GM18858 (cell line): Measurements from ENCODE around the gene MCTP1.

Source experiments
- ATAC-seq: cut with Tn5 transposase; IDR thresholded peaks from one replicate; pipeline ENCODE4 v1.9.1; 2021; ENCODE audit not compliant: unreplicated experiment

Gene MCTP1

DNA sequence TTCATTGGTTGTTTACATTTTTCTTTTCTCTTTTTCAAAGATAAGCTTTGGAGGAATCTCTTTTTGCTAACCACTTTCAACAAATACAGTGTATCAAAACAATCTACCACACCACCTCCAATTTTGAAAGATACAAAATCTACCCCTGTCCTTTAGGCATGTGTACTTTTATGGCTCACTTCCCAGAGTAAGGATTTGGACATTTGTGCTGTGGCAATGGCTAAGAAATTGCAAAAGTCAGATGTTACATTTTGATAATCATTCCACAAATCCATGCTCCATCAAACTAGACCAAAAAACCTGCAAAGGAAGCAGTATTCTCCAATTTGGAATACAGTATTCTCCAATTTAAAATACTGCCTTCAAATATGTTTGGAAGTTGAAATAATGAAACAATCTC lies 204.9 kb downstream of the MCTP1 start:
- no peak for ATAC-seq

DNA sequence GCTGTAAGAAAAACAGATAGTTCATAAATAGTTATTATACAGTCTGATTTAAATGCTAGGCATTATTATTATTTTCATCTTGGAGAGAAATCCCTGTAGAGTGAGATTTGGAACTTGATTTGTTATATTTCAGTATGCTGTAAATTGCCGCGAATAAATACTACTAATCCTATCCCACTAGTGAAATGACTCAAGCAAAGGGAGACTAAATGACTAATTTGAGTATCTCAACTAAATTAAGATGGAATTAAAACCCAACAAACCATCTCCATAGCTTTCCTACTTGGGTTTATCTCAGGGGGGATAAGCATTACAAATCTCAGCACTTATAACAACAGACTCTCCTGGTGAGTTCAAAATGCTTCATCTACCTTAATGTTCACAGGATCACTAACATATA lies 206.0 kb downstream of the MCTP1 start:
- ATAC-seq: no peak

DNA sequence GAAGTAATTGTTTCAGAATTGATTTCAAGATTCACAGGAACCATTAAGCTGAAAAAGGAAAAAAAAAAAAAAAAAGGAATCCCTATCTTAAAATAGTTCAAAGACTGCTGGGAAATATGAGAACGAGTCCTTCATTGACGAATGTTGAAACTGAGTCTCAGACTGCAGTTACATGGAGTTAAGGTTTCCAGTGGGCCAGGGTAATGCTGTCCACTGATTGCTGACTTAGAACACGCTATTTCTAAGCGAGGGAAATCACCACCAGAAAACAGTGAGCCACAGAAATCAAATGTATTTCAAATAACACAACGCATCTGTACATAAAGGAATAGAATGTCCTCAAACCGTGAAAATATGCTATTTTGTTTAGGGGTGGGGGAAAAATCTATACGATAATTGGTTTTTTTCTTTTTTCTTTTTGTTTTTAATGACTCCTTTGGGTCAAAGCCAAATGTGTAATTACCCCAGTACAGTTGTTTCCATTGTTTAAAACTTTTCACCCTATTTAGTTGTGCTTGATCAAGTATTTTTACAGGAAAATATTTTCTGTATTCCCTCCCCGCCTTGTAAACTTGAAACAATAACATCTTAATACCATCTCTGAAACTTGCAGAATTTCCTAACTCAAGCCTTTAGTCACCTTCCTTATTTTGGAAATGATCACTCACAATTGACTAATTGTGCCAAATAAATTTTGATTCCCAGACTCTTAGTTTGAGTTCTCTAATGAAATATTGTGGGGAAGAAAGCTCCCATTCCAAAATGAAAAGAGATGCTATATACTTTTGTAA lies 208.3 kb downstream of the MCTP1 start:
- ATAC-seq: no peak

DNA sequence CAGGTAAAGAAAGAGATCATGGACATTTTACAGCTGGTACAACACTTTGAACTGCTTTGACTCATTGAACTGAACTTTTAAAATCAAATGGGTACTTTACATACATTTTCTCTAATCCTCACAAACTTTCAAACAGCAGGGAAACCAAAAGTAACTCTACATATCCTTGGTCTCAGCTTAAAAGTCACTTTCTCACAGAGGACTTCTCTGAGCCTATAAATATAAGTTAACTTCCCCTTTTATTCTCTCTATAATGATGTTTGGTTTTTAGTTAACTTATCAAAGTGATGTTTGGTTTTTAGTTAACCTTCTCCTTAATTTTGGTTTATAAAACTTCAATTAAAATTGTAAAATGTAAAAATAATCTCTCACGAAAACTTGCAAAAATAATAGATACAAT lies 209.8 kb downstream of the MCTP1 start:
- ATAC-seq: no peak

DNA sequence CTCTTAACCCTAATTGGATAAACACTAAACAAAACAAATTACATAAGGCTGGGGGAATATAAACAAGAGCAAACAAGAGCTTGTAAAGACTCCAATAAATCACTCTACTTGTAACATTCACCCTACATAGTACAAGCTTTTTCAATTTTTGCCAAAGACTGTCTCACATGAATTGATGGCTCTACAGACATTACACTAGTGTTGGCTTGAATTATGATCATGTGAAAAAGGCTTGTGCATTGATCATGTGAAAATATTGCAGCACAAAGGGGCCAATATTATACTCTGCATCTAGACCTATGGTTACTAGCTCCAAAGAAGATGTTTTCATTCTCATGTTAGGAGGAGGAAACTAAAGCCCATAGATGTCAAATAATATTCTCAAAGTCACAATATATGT lies 212.6 kb downstream of the MCTP1 start:
- ATAC-seq: no peak

DNA sequence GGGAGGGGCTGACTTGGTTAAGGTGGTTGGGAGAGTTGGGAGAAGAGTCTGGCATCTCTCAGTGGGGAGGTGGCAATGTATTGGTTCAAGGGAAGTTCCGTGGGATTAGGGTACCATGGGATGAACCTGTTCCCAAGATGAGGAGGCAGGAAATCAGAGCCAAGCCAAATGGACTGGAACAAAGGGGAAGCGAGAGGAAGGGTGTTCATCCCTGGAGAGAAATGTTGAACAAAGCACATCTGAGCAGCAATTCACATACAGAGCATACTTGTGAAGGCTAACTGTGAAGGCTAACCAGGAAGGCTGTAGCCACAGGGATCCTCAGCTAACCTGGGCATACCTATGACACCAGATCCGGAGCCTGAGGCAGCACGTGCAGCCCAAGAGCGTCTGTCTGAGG lies 214.0 kb downstream of the MCTP1 start:
- ATAC-seq: no peak

DNA sequence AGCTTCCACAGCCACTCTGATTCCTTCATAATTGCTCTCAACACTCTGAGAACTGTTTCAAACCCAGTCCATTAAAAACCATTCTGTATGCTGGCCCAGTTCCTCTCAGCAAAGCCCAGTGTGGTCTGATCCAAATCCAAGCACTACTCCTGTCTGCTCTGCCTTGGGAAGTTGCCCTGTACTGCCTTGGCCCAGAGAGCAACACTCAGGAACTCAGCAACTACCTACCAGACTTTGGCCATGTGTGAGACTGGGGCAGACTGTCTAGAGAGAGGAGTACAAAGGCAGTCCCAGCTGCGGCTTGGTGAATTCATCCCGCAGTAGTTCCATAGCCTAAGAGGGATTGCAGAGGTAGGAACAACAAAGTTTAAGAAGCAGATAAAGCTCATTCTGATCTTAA lies 214.4 kb downstream of the MCTP1 start:
- ATAC-seq: no peak

DNA sequence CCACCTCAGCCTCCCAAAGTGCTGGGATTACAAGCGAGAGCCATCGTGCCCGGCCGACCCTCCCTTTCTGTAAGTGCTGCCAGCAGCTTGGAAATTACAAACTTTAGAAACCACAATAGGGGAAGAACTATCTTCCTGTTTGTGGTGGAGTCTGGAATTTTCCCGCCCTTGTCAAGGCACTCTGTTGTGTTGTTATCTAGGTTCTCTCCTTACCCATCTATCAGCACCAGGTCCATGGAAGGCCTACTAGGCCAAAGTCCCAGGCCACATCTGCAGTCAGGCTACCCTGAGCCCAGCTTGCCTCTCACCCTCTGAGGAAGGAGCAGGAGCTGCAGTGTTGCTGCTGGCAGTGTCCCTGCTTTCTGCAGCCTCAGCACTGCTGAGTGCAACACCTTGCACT lies 214.9 kb downstream of the MCTP1 start:
- ATAC-seq: no peak

DNA sequence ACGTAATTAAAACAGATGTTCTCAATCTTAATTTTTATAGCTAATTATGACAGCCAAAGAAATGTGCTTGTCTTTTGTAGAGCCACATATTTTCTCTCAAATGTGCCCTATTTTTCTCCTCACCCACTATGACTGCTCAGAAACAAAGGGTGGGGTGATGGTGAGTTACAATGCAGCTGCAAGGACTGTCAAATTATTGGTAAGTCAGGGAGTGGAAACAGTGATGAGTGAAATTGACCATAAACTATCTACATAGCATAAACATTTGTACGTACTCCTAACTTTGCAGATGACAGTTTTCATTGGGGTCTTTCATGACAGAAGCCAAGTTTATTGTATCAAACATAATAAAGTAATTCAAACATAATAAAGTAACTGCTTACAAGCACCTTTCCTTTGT lies 215.9 kb downstream of the MCTP1 start:
- no peak for ATAC-seq

DNA sequence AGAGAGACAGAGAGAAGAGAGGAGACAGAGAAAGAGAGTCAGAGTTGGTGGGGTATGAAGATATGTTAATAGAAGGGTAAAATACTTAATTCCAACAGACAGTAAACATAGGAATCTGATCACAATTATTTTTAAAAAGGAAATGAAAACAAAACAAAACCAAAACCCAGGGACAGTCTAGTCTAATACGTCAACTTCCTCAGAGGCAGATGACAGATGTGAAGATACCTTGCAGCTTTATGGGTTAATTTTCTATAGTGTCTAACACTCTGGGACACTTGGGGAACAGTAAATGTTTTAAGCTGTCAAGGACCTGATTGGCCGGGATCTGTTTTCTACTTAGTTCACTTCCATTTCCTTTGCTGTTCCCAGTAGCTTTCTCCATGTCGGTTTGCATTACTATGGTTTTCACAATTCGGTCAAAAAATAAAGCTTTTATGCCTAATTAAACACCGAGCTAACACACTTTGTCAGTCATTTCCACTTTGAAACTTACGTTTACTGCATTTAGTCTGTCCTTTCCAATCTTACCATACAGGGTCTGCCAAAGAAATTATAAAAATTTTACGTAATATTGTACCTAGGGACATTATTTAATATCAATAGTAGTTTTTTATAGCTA lies 216.5 kb downstream of the MCTP1 start:
- no peak for ATAC-seq

DNA sequence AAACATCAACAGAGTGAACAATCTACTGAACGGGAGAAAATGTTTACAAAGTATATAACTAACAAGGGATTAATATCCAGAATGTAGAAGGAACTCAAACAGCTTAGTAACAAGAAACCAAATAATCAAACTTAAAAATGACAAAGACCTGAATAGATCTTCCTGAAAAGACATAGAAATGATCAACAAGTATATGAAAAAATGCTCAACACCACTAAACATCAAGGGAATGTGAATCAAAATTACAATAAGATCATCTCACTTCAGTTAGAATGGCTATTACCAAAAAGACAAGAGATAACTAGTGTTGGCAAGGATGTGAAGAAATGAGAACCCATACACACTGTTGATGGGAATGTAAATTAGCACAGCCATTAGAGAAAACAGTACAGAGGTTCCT lies 218.8 kb downstream of the MCTP1 start:
- no peak for ATAC-seq

DNA sequence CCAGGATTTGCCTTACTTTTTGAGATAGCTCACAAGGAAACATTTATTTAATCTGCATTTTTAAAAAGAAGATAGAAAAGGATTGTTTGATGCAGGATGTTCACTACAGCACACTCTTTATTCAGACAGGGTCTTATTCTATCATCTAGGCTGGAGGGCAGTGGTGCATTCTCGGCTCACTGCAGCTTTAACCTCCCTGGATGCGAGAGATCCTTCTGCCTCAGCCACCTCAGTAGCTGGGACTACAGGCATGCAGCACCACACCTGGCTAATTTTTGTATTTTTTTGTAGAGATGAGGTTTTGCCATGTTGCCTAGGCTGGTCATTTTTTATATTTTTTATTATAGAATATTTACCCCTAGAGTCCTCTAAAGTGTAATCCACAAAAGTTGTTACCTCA lies 221.4 kb downstream of the MCTP1 start:
- no peak for ATAC-seq

DNA sequence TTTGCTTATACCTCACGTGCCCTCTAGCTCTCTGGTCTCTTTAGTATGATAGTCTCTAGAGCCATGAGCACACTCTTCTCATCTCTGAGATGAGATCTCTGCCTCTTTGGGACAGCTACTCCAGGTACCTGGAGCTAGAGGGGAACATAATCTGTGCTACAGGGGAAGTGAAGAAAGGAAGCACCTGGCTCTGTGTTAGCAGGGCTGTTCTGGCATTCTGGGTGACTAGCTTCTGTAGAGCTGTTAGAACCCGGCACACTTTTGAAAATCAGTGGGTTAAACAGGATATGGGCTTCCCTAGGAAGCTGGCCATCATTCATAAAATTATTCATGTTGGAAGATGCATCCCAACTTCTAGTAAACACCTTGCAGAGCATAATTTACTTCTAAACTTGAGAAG lies 224.8 kb downstream of the MCTP1 start:
- no peak for ATAC-seq

DNA sequence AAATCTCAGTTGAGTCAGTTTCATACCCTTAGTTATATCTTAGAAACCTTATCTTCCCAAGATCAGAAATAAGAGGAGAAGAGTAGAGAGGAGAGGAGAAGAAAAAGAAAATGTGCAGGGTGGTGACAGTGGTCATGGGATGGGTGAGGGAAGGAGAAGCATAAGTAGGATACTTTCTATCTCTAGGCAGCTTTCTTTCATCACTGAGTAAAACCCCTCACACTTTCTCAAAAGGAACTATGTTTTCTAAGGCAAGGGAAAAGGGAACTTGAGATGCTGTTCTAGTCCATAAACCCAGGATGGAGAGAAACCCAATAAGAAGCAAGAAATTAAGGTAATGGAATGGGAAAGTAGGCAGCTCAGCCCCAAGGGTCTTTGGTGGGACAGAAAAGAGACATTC lies 225.3 kb downstream of the MCTP1 start:
- ATAC-seq: no peak

DNA sequence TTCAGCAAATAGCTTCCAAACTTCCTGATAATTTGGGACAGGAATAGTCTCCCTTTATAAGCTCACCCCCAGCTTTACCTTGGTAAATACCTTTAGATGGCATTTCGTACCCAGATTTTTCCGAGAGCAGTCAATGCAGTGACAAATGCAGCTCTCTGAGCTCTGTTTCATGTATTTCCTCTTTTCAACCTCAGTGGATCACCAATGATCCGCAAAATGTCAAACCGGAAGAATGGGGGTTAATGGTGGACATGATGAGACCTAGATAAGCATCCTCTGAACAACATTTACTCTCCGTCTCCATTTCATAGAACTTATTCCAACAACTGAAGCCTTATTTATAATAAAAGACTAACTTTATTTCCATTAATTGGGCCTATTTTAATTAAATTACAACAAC lies 227.3 kb downstream of the MCTP1 start:
- no peak for ATAC-seq

DNA sequence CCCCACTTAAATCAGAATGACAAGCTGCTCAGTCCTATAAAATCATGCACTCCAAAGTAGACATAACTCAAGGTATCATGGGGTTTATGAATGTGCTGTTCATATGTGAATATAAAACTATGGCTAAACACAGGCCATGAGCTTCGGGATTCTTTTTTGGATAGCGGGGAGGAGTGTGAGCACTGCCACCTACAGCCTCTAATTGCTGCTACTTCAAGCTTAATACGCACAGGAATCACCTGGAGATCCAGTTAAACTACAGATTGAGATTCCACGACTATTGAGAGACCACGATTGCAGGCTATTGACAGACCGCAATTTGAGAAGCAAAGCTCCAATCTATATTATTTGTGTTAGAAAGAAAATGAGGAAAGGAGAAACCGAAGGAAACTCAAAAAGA lies 231.6 kb downstream of the MCTP1 start:
- ATAC-seq: no peak

DNA sequence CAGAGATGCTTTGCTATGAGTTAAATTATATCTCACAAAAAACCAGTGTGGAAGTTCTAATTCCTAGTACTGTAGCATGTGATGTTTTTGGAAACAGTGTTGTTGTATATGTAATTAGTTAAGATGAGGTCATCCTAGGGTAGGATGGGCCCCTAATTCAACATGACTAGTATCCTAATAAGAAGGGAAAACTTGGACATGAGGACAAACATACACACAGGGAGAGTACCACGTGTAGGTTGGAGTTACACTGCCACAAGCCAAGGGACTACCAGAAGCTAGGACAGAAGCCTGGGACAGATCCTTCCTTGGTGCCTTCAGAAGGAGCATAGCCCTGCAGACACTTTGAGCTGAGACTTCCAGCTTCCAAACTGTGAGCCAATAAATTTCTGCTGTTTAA lies 234.2 kb downstream of the MCTP1 start:
- ATAC-seq: no peak

DNA sequence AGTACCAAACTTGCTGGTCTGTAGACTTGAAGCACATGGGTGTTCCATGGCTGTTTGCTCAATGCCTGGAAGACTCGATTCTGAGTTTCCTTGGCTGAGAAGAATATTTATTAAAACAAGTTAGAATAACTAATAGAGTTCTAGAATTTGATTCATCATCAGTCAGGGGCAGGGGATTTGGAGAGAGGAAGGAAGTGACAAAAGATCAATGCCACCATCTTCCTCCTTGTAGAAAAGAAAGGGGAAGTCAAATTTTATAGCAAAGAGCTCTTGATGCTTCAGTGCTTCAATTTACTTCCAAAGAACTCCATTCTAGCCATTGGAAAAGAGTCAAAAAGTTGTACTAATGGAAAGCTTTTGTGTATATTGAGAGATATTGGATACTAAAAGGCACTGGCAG lies 236.3 kb downstream of the MCTP1 start:
- ATAC-seq: no peak

DNA sequence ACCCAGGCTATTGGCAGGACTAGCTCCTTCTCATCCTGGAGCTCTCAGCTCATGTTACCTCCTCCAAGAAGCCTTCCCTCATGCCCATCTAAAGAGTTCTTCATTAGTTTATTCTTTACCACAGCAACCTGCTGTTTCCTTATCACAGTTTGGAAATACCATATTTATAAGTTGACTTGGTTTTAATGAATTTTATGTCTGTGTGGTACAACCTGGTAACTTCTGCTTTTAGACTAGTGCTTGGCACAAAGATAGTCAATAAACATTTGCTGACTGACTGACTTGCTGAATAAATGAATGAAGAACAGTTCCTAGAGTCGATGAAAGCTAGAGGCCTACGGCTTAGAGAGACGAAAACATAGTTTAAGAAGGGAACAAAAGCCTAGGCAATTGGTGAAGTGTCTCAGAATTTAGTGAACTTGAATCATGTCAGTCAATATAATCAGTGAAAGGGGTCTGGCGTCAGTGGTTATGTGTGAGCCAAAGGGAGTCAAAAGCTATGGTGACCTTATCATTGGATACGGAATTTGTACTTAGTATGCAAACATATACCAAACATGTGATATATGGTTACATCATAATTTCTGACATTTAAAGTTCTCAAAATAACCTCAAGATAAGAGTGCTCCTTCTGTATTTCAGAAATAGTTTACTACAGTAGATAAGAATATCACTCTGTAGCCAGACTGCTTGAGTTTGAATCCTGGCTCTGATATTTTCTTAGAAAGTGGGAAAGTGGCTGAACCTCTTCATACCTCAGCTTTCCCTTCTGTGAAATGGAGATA lies 239.5 kb downstream of the MCTP1 start:
- ATAC-seq: no peak

DNA sequence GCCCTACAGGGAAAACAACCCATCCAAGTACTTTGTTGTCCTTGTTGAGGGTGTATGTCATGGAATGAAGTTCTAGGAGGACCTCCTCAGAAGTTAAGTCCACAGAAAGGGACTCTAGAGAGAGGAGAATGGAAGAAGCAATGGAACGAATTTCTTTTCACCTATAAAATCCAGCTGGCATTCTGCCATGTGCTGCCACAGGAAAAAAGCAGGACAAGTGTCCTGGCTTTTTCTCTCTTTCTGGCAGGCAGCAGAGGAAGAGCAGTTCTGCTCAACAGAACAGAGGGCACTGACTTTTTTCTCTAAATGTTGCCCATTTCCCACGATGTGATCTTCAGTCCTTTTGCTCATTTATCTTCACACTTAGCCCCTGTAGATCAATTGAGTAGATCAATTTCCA lies 240.8 kb downstream of the MCTP1 start:
- no peak for ATAC-seq

DNA sequence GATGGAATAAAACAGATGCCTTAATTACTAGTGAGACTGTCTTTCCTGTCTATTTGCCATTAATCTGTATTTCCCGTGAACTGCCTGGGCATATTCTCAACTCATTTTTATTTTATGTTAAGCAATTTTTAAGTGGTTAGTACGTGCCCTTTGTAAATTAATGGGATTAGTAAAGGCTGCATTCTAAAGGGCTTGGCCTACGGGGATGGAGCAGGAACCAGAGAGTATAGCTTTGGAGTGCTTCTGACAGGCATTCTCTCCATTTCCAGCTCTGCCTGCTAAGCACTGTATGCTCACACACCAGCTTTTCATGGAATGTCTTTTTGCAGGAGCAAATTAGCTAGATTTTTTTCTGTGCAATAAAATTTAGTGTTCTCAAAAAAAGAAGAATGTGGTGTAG lies 241.2 kb downstream of the MCTP1 start:
- no peak for ATAC-seq

DNA sequence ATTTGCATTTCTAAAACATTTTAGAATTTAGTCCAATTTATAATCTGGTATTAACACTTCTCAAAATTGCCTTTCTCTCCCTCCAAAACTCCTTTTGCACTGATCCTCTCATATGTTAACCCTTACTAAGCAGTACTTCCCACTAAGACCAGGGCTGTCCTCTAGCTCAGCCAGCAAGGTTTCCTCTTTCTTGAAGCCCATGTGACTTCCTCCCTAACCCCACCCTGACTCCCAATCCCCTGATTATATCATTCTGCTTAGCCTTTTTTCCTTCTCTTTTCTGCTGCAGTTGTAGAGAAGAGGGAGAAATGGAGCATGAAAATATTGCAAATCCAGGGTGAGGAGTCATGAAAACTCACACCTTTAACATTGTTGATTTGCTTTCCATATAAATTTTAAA lies 241.7 kb downstream of the MCTP1 start:
- ATAC-seq: no peak
